ACHN (cell line): ENCODE results near the gene NECAP2.
A peak's percentile ranks its signal among the peaks of the same experiment; 100 is the strongest.
"Not testable (repeated sequence)": the region's sequence is repeated elsewhere in the genome, so short reads cannot be mapped to it uniquely, and the experiment has no call there.

Experiments used
- DNase-seq: peaks from one replicate; pipeline ENCODE4 v3.0.0-alpha.2; 2015
- in situ Hi-C: cut with HindIII; loops from 2 replicates; pipeline ENCODE4 v1.10.0; 2017; ENCODE audit warnings: low sequenced_read_pairs, low pct_ligation_motif_present, low pct_unique_long_range_greater_than_20kb

NECAP2 gene

DNA sequence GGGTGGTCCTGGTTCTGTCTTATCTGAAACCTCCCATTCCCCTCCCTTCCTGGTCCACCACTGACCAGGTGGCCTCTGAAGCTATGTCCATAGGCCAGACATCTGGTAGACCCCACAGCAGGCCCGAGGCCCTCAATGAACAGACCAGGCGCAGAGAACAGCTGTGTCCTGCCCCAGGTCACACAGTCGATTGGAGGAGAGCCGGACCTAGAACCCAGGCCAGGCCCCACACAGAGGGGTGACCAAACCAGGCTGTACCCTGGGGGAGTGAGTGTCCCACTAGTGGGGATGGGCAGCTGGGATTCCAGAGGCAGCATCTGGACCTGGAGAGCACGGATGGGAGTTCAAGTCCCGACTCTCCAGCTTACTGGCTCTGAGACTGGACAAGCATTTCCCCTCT, 44.4 kb downstream of the NECAP2 start:
- no peak for DNase-seq
- in situ Hi-C loops, result no loop called here

DNA sequence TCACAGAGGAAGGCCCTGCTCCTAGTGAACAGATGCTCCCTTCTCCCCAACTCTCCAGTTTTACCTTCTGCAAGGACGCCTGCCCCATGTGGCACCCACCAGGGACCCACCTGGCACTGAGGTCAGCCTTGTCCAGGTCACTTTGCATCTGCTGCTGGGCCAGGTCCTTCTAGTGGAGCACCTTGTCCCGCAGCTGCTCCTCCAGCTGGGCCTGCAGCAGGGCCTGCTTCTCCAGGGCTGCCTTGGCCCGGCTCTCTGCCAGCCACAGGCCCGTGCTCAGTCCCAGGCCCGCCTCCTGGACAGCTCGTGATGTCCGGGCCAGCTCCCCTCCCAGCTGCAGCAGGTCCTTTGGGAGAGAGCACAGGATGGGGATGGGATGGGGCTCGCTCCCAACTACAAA, 45.8 kb downstream of the NECAP2 start:
- DNase-seq, in situ Hi-C loops: not testable (repeated sequence)

DNA sequence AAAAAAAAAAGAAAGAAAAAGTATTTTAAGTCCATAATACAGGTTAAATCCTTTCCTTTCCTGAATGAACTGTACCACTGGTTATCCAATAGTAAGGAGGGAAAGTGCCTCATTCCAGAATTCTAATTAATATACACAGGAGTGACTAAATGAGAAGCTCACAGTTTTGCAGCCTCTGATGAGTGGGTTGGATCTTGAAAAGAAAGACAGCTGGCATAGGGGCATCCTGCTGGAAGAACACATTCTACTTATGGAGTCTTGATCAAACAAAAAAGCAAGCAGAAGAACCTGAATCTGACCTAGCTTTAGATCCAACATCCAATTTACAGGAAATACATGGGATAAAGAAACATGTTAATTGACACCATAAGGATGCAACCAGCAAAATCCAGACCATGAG, 46.5 kb downstream of the NECAP2 start:
- DNase-seq, in situ Hi-C loops: not testable (repeated sequence)

DNA sequence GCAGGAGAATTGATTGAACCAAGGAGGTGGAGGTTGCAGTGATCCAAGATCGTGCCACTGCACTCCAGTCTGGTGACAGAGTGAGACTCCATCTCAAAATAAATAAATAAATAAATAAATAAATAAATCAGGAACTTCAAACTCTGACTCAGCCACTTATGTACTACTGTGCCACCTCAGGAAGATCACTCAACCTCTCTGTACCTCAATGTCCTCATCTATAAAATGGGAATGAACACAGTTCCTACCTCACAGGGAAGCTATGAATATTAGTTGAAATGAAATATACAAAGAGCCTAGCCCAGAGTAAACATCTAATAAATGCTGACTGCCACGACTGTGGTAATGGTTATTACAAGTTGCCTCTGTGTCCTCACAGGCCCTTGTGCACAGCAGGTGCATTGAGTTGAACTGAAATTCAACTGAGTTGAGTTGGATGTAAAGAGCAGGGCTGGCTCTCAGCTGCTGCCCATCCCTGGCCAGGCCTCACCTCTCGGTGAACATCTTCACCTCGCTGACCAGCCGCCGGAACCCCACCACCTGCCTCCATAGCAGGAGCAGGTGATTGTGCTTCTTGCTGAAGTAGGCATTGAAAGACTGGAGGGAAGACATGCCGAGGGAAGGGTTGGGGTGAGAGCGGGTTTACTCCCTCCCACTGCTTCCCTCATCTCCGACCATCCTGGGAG, 48.8 kb downstream of the NECAP2 start:
- DNase-seq, in situ Hi-C loops: not testable (repeated sequence)

DNA sequence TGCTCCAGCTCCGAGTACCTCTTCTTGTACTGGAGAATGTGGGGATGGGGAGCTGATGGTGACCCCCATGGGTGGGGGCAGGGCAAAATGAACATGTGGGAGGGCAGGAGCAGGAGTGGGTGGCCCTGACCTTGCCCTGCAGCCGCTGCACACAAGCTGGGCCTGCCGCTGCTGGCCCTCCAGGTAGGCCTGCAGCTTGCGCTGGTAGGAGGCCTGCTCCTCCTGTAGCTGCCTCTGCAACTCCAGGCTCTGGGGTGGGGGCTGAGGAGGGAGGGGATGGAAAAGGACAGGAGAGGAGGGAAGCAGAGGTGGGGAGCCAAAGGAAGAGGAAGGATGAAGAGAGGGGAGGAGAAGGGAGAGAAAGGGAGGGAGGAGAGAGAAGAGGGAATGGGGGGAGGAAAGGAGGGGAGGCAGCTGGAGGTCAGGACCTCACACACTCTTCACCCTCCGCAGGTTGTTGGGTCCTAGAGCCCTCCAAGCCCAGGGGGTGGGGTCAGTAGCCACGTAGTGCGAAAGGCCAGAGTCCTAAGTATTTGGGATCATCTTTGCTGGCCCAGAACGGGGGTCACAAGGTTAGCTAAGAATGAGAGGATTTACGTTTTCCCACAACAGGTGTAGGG, 50.6 kb downstream of the NECAP2 start:
- in situ Hi-C loops, result no loop called here
- no peak for DNase-seq

DNA sequence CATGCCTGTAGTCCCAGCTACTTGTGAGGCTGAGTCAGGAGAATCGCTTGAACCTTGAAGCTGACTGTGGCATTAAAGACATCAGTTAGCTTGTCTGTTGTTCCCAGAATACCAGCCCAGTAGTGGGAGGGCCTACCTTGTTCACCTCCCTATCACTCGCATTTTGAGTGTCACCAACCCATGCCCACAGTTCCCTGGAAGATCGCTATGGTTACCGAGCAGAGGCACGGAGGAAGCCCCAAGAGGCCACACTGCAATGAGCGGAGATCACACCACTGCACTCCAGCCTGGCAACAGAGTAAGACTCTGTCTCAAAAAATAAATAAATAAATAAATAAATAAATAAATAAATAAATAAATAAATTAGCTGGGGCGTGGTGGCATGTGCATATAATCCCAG, 52.4 kb downstream of the NECAP2 start:
- DNase-seq, in situ Hi-C loops: not testable (repeated sequence)

DNA sequence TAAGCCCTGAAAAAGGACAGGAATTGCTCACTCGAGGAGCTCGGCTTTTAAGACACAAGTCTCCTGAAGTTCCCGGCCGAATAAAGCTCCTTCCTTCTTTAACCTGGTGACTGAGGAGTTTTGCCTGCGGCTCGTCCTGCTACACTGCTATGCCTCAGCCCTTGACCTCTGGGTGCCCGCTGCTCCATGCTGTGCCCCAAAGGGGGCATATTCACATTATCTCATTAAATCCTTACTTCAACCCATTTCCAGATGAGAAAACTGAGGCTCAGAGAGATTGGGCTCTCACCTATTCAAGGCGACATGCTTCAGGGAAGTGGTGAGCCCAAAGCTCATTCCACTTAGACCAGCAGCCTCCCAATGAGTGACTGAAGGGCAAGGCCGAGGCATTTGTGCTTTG, 53.2 kb downstream of the NECAP2 start:
- DNase-seq, in situ Hi-C loops: not testable (repeated sequence)

DNA sequence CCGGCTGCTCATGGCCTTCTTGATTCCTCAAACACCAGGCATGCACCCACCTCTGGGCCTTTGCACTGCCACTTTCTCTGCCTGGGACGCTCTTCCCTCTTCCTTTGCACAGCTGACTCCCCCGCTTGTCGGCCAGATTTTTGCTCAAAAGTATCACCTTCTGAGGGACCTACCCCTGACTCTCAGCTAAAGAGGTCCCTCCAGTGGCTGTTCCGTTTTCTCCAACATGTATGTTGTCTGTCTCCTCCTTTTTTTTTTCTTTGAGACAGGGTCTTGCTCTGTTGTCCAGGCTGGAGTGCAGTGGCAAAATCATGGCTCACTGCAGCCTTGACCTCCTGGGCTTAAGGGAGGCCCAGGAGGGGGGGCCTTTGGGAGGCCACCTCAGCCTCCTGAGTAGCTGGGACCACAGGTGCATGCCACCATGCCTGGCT, 57.0 kb downstream of the NECAP2 start:
- DNase-seq, in situ Hi-C loops: not testable (repeated sequence)

DNA sequence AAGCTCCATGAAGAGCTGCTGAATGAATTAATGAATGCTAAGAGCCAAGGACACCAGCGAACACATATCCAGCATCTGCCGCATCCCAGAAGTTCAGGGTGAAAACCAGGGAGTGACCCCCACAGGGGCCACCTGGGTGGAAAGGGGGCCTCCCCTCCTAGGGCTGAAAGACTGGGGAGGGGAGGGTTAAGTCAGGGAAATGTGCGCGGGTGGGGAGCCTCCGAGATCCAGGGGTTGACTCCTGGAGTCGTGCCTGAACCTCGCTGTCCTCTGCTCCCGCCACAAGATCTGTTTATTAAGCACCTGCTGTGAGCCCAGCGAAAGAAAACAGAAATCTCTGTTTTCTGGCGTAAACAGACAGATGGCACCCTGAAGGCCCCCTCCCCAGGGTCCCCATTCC, 57.5 kb downstream of the NECAP2 start:
- in situ Hi-C loops, DNase-seq: not testable (repeated sequence)

DNA sequence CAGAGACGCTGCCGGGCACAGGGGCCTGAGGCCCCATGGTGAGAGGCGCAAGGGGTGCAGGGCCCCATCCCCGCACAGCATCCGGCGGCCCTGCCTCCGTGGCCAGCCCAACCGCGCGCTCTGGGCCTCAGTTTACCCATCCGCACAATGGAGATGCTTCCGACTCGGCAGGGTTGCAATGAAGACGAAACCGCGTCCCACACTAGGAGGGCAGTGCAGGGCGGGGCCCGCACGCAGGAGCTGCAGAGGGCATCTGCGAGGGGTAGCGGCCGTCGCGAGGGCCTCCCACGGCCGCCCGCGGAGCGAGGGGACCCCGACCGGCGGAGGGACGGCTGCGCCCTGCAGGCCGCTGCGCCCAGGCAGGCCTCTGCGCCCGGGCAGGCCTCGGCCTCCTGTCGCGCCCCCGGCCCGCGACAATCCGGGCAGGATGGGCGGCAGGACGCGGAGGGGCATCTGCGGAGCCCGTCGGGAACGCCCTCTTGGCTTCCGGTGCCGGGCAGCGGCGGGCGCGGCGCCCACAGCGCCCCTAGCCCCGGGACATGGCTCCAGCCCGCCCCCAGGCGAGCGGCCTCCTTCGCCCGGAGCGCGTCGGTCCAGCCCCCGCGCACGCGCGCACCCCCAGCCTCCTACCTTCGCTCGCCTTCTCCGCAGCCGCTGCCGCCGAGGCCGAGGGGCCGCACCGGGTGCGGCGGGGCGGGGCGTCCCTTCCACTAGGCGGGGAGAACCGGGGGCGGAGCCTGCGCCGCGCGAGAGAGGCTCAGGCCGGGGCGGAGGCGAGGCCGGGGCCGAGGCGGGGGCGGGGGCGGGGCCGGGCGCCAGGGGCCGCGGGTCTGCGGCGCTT, 58.3 kb downstream of the NECAP2 start:
- in situ Hi-C loops, result no loop called here
- DNase-seq, result peak; percentile 88

DNA sequence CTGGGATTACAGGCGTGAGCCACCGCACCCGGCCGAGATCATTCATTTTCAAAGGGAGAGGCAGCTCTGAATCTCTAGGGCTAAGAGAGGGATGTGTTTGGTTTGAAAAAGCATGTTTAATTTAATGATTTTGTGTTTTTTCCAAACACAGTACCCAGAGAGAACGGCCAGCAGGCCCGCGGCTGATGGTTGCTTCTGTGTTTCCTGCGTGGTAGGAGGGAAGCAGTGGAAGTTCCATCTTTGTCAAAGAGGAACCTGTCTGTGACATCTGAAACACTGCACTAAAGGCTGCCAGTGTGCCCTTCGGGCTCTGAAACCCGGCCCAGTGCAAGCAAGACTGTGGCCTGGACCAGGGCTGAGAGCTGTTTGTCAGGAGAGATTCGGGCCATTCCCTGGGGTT, 59.9 kb downstream of the NECAP2 start:
- in situ Hi-C loops, DNase-seq: not testable (repeated sequence)

DNA sequence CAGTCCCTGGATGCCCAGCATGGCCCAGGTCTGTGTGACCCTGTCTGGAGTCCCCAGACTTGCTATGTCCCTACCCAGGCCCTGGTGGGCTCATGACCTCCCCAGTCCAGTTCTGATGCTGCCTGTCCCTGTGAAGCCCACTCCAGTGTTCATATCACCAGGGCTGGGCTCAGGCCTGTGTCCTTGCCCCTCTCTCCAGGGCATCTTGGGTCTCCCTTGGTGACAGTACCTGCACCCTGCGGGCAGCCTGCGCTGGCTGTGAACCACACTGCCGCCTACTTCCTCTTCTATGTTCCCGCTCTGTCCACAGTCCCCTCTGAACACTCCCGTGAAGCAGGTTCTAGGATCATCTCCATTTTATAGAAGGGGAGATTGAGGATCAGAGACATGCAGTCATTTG, 60.5 kb downstream of the NECAP2 start:
- in situ Hi-C loops, result not testable (repeated sequence)

DNA sequence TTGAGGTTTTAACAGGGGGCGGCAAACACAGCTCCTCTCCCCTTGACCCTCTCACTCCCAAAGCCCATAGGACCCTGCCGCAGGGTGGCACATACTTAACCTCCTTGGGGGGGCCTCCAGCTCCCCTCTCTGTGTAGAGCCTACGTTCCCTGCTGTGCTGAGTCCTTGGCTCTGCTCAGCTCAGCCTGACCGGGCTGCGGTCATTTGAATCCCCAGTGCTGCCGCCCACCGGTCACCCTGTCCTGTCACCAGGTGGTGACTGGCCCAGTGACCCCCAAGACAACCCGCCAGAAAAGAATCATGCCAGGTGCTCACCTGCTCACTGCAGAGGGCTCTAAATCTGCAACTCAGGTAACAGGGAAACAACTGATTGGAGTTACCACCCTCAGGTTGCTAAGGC, 60.9 kb downstream of the NECAP2 start:
- DNase-seq, in situ Hi-C loops: not testable (repeated sequence)

More for the DNA sequence above, 60.5 kb downstream of the NECAP2 start:
- not testable (repeated sequence) for DNase-seq

DNA sequence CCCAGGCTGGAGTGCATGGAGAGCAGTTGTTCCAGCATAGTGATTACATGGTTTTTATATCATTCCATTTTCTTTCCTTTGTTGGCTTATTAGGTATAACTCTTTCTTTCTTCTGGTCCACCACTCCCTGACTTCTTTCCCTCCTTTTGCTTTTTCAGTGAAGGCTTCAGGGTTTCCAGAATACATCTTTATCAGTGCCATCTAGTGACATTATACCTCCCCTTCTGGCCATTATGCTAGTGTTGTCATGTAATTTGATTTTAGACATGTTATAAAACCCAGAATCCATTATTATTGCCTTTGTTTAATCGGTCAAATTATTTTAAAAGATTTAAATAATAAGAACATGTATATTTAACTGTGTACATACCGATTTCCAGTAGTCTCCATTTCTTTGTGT, 63.0 kb downstream of the NECAP2 start:
- DNase-seq, result no peak
- in situ Hi-C loops, result no loop called here

DNA sequence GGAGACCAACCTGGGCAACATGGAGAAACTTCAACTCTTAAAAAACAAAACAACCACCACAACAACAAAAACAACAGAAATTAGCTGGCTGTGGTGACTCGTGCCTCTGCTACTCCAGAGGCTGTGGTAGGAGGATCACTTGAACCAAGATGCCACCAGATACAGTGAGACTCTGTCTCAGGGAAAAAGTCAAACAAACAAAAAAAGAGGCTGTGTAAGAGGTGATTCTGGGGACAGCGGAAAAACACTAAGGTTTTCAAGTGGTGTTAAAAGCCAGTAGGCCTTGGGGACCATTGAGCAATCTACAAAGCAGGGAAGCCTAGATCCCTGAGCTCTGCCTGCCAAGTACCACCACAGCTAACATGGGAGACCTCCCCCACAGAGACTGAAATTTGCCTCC, 65.3 kb downstream of the NECAP2 start:
- DNase-seq, in situ Hi-C loops: not testable (repeated sequence)

DNA sequence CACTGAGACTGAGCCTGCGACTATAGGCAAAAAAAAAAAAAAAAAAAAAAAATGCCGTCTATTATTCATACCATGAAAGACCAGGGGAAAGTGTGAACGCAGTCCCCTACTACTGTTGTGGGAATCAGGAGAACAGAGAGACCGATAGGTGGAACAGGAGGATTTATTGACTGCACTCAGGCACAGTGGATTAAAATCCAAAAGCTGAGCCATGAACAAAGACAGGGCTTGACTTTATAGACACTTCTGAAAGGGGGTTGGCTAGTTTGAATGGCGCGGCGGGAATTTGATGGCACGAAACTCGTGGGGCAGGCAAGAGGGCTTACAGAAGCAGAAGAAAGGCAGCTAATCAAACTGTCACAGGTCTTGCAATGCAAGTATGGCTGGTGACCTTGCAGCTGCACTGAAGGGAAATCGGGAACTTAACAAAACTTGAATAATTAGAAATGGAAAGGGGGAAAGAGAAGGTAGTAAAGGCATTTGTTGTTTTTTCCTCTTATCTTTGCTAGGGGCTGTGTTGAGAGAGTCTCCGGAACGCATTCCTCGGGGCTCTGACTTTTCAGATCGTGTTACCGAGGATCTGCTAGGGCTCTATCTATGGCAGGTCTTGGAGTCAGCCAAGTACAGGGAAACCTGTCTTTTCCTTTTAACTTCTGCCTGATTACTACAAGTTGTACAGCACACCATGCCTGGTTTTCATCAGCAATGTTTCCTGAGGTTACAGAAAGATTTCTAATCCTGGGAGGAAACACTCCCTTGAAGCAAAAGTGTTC, 66.0 kb downstream of the NECAP2 start:
- in situ Hi-C loops, DNase-seq: not testable (repeated sequence)

DNA sequence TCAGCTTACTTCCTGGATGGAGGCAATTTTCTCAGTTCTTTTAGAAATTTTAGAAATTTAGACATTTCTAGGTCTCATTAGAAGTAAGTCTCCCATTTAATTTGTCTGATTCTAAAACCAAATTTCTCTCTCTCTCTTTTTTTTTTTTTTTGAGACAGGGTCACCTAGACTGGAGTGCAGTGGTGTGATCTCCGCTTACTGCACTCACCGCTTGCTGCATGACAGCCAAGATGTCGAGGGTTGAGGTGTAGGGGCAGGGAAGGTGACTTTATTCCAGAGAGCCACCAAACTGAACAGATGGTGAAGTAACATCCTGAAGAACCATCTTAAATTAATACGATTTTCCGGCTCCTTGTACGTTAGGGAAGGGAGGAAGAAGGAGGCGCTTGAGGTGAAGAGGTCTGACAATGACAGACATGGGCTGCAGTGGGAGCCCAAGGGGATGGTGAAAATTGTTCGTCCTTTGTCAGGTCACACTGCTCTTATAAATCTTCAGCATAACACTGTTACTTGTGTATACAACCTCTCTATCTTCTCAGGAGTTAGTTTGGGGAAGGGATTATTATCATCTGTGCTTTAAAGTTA, 68.4 kb downstream of the NECAP2 start:
- peak; percentile 24 for DNase-seq
- in situ Hi-C loops, result not testable (repeated sequence)
